HG03064 (cell line): Measurements from ENCODE around the gene IARS2.
"Not testable (repeated sequence)": the region's sequence is repeated elsewhere in the genome, so short reads cannot be mapped to it uniquely, and the experiment has no call there.

Source experiments
- ATAC-seq: cut with Tn5 transposase; IDR thresholded peaks from one replicate; pipeline ENCODE4 v1.9.1; 2021; ENCODE audit warnings: low read depth; ENCODE audit not compliant: unreplicated experiment

IARS2 gene

GRCh38 chr1:220160027-220160426 lies 66.1 kb downstream of the IARS2 start:
- no peak for ATAC-seq

GRCh38 chr1:220164116-220164515 lies 70.2 kb downstream of the IARS2 start:
- no peak for ATAC-seq

- no peak for ATAC-seq
Observed at GRCh38 chr1:220164517-220164916, 70.6 kb downstream of the IARS2 start.

GRCh38 chr1:220166853-220167252 lies 72.9 kb downstream of the IARS2 start:
- no peak for ATAC-seq

- not testable (repeated sequence) for ATAC-seq
Observed at GRCh38 chr1:220169887-220170286, 76.0 kb downstream of the IARS2 start.

GRCh38 chr1:220170836-220171526 lies 77.0 kb downstream of the IARS2 start:
- ATAC-seq: no peak

- ATAC-seq: no peak
Observed at GRCh38 chr1:220176540-220176939, 82.6 kb downstream of the IARS2 start.

GRCh38 chr1:220182111-220182510 lies 88.2 kb downstream of the IARS2 start:
- ATAC-seq: no peak

- no peak for ATAC-seq
Observed at GRCh38 chr1:220182656-220183055, 88.7 kb downstream of the IARS2 start.

GRCh38 chr1:220184506-220184905 lies 90.6 kb downstream of the IARS2 start:
- ATAC-seq: no peak

GRCh38 chr1:220186752-220187151 lies 92.8 kb downstream of the IARS2 start:
- no peak for ATAC-seq

GRCh38 chr1:220188538-220188937 lies 94.6 kb downstream of the IARS2 start:
- ATAC-seq: no peak

GRCh38 chr1:220189750-220190347 lies 95.9 kb downstream of the IARS2 start:
- ATAC-seq: no peak

GRCh38 chr1:220195701-220196100 lies 101.8 kb downstream of the IARS2 start:
- ATAC-seq: no peak
